H1 (cell line): ENCODE data around the gene ADRA2C. TPM values are rescaled to one million over a fixed set of nuclear protein-coding genes. Genes with fewer than 3 reads are reported as not detected.

Experiments
- BCL11A ChIP-seq, 2 experiments: IDR thresholded peaks; one replicate each; pipeline ENCODE4 v1.6.1; 2011; ENCODE audit warnings: low read depth in 2 of 2, low read length in 2 of 2, mild to moderate bottlenecking in 2 of 2
- CHD1 ChIP-seq: IDR thresholded peaks from 2 replicates; pipeline ENCODE4 v1.6.1; 2012; ENCODE audit warnings: low read depth, low read length, improper control_type of control experiment
- EGR1 ChIP-seq: IDR thresholded peaks from 2 replicates; pipeline ENCODE4 v1.6.1; 2011; ENCODE audit warnings: low read depth, low read length, borderline replicate concordance
- RNF2 ChIP-seq: fragments of 200-900, 300-1000 bp; sonication (generic); IDR thresholded peaks from 2 replicates; pipeline ENCODE4 v1.7.1; 2016; ENCODE audit warnings: borderline replicate concordance, low read depth, mild to moderate bottlenecking, antibody characterized with exemption, low read length; ENCODE audit not compliant: poor library complexity, severe bottlenecking; ENCODE audit errors: missing control alignments
- polyA plus RNA-seq, 7 experiments: library from polyadenylated mRNA; depleted of rRNA in 3 of 7; stranded (reverse) in 5 of 7; unstranded in 2 of 7; fragments of >200 nt in 5 of 7; fragments of 200-250 nt in 2 of 7; gene quantifications; 1 replicate in 5 of 7; 2 replicates in 1 of 7; 4 replicates in 1 of 7; pipeline versions ENCODE4 v1.2.1 to v1.2.3, GENCODE V29; 2011 to 2013; ENCODE audit warnings: missing spikeins in 2 of 7, mixed read lengths in 2 of 7
- total RNA-seq: library from RNA; stranded (reverse); fragmentation: NEBNext Ultra II Directional; extraction: Animal tissue kit (Norgen Biotek cat#: 25700); gene quantifications from 2 replicates; pipeline ENCODE4 v1.2.1, GENCODE V29; 2021

The ADRA2C gene
- total and polyA plus RNA-seq, 2 of the 8 experiments (the other 6 are each of a cell fraction or from before 2014, with no cell fraction given), result 14.6 to 14.8 TPM

- TF ChIP-seq RNF2, result no peak
- TF ChIP-seq BCL11A (IDR thresholded peaks at IDR 0.05; ENCODE audit: low read depth in 2 of 2, low read length in 2 of 2), result no peak
- TF ChIP-seq EGR1, result no peak
- TF ChIP-seq CHD1, result no peak
Observed at GRCh38 chr4:3752022-3752421, 14.2 kb upstream of the ADRA2C start (continued).
